ENCODE measurements around the gene FZD1. TPM values are rescaled to one million over a fixed set of nuclear protein-coding genes. Genes with fewer than 3 reads are reported as not detected.

FZD1 gene
- total and polyA plus RNA-seq, 9 donors, result 10.9 to 25.3 (median 18.1) TPM

DNA sequence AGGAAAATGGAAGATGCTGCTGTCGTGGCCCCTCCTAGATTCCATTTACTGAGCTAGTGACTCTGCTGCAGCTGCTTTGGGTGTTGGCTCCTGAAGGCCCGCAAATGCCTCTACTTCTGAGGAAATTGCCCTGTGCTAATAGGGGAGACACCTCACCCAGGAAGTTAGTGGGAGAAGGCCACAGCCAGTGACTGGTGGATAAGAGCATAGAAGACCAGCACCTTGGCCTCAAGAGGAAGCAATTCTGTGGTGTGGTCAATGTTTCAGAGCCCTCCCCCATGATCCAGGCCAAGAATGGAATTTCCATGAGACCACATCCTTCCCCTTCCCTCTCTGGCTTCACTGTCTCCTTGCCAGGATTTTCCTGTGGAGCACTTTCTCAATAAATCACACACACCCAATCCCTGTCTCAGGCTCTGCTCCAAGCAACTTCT lies 25.0 kb upstream of the FZD1 start:
- DNase-seq, result peak; percentile 89
- Histone ChIP-seq H3K36me3 (ENCODE audit: control insufficient read depth, insufficient read depth, low read length) (no peaks in the 10 kb centered on the region), H3K4me3 (ENCODE audit: low read length) (no peak overlapping the region), H3K4me1 (ENCODE audit: control insufficient read depth, insufficient read depth, low read length) (peaks cover 19% of the 10 kb centered on the region), H3K27me3 (ENCODE audit: control insufficient read depth, insufficient read depth, low read length) (no peaks in the 10 kb centered on the region), H3K9me3 (replicated peaks; ENCODE audit: control insufficient read depth, low read depth, low read length) (no peaks in the 10 kb centered on the region), H3K27ac (ENCODE audit: low read length) (peak overlapping the region; percentile 90)
- WGBS (ENCODE audit: insufficient coverage), result 17% methylated on average over 2 of the region's 2 CpGs

DNA sequence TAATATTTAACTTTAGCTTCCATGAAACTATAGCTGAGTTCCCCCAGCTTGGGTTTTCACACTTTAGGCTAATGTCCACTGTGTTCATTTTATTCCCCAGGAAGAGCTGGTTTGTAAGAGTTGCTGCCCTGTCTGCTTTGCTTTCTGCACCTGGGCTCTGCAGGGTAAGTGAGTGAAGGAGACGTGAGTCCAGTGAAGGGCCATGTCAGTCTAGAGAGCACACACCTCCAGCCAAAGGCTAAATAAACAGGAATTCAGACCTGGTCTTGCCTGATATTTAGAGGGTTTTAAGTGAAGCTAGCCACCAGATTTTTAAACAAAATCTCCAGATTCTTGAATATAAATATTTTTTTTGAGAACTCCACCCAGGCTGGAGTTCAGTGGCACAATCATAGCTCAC lies 24.5 kb upstream of the FZD1 start:
- DNase-seq, result peak; percentile 27
- WGBS (ENCODE audit: insufficient coverage), result no CpG with 5 or more reads among the region's 1 CpG
- H3K4me1 ChIP-seq (ENCODE audit: control insufficient read depth, insufficient read depth, low read length), result peaks cover 19% of the 10 kb centered on the region
- H3K36me3 ChIP-seq (ENCODE audit: control insufficient read depth, insufficient read depth, low read length), result no peaks in the 10 kb centered on the region
- H3K9me3 ChIP-seq (replicated peaks; ENCODE audit: control insufficient read depth, low read depth, low read length), result no peaks in the 10 kb centered on the region
- no peak overlapping the region for H3K4me3 ChIP-seq (ENCODE audit: low read length)
- H3K27ac ChIP-seq (ENCODE audit: low read length), result peak overlapping the region; percentile 90
- H3K27me3 ChIP-seq (ENCODE audit: control insufficient read depth, insufficient read depth, low read length), result no peaks in the 10 kb centered on the region

GRCh38 chr7:91240376-91240941 lies 23.8 kb upstream of the FZD1 start:
- H3K9me3 ChIP-seq (replicated peaks; ENCODE audit: control insufficient read depth, low read depth, low read length), result no peaks in the 10 kb centered on the region
- no peaks in the 10 kb centered on the region for H3K27me3 ChIP-seq (ENCODE audit: control insufficient read depth, insufficient read depth, low read length)
- peak; percentile 98 for DNase-seq
- H3K27ac ChIP-seq (ENCODE audit: low read length), result peak overlapping the region; percentile 90
- no peaks in the 10 kb centered on the region for H3K36me3 ChIP-seq (ENCODE audit: control insufficient read depth, insufficient read depth, low read length)
- H3K4me1 ChIP-seq (ENCODE audit: control insufficient read depth, insufficient read depth, low read length), result peaks cover 19% of the 10 kb centered on the region
- no peak overlapping the region for H3K4me3 ChIP-seq (ENCODE audit: low read length)
- no CpG with 5 or more reads among the region's 2 CpGs for WGBS (ENCODE audit: insufficient coverage)

DNA sequence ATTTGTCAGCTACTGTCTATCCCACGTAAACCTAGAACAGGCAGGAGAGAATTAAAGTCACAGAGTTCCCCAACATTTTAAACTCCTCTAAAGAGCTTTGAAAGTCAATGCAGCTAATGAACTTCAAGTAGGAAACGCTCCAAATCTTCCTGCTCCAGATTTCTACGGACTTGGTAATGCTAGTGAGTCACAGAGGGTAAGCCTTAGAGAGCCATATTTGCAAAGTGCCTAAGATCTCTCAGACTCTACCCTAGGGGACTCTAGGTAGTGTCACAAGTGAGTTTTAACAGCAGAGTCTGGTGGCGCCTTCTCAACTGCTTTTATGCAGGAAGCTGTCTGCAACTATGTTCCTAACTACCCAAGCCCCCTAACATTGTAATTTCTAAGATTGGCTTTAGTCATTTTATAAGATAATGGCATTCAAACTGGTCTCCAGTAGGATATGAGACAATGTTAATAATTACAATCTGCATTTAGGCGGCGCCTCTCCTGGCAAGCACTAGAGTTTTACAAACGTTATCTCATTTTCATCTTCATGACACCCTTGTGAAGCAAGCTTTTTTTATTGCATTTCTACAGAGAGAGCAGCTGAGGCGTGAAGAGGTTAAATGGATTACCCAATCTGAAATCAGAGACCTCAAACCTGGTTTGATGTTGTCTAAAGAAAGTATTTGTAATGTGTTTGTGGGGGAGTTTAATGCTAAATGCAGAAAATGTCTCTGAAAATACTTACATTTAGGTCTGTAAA lies 22.0 kb upstream of the FZD1 start:
- DNase-seq, result peak; percentile 51
- no CpG with 5 or more reads among the region's 8 CpGs for WGBS (ENCODE audit: insufficient coverage)

DNA sequence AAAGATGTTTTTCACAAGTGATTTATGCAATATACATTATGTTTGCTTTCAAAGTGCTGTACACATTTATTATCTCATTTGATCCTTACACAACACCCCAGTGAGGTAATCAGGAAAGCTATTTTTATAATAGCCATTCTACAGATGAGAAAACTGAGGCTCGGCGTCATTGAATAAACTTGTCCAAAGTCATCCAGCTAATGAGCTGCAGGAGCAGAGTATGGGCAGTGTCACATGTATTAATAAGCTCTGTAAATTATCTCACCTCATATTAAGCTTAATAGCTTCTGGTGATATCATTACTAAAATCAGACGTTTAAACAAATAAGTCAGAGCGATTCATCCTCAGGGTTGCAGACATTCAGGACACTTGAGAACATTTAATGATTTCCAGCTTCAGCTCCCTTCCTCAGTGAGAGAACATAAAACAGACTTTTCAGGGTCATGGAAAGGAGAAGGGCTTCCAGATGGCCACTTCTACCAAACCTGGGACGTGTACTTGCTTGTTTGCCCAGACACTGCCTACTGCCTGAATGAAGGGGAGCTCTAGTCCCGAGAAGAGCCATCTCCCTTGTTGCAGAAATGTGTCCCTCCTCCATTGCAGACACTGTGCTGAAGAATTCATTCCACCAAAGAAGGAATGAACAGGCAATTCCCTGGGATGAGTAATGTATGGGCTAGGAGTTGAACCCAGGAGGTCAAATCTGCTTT lies 20.5 kb upstream of the FZD1 start:
- Histone ChIP-seq H3K4me3 (ENCODE audit: low read length) (no peak overlapping the region), H3K9me3 (replicated peaks; ENCODE audit: control insufficient read depth, low read depth, low read length) (no peaks in the 10 kb centered on the region), H3K4me1 (ENCODE audit: control insufficient read depth, insufficient read depth, low read length) (peaks cover 19% of the 10 kb centered on the region), H3K36me3 (ENCODE audit: control insufficient read depth, insufficient read depth, low read length) (no peaks in the 10 kb centered on the region), H3K27me3 (ENCODE audit: control insufficient read depth, insufficient read depth, low read length) (no peaks in the 10 kb centered on the region), H3K27ac (ENCODE audit: low read length) (no peak overlapping the region)
- no CpG with 5 or more reads among the region's 6 CpGs for WGBS (ENCODE audit: insufficient coverage)
- DNase-seq, result peak; percentile 78

More for the DNA sequence above, 22.0 kb upstream of the FZD1 start:
- H3K9me3 ChIP-seq (replicated peaks; ENCODE audit: control insufficient read depth, low read depth, low read length), result no peaks in the 10 kb centered on the region
- H3K27ac ChIP-seq (ENCODE audit: low read length), result no peak overlapping the region
- H3K27me3 ChIP-seq (ENCODE audit: control insufficient read depth, insufficient read depth, low read length), result no peaks in the 10 kb centered on the region
- H3K4me1 ChIP-seq (ENCODE audit: control insufficient read depth, insufficient read depth, low read length), result peaks cover 19% of the 10 kb centered on the region
- H3K36me3 ChIP-seq (ENCODE audit: control insufficient read depth, insufficient read depth, low read length), result no peaks in the 10 kb centered on the region
- no peak overlapping the region for H3K4me3 ChIP-seq (ENCODE audit: low read length)

- Histone ChIP-seq H3K4me3 (ENCODE audit: low read length) (no peak overlapping the region), H3K27ac (ENCODE audit: low read length) (no peak overlapping the region), H3K9me3 (replicated peaks; ENCODE audit: control insufficient read depth, low read depth, low read length) (no peaks in the 10 kb centered on the region), H3K4me1 (ENCODE audit: control insufficient read depth, insufficient read depth, low read length) (peaks cover 5% of the 10 kb centered on the region), H3K27me3 (ENCODE audit: control insufficient read depth, insufficient read depth, low read length) (no peaks in the 10 kb centered on the region), H3K36me3 (ENCODE audit: control insufficient read depth, insufficient read depth, low read length) (no peaks in the 10 kb centered on the region)
- DNase-seq, result no peak
Observed at GRCh38 chr7:91247500-91247899, 16.7 kb upstream of the FZD1 start.

DNA sequence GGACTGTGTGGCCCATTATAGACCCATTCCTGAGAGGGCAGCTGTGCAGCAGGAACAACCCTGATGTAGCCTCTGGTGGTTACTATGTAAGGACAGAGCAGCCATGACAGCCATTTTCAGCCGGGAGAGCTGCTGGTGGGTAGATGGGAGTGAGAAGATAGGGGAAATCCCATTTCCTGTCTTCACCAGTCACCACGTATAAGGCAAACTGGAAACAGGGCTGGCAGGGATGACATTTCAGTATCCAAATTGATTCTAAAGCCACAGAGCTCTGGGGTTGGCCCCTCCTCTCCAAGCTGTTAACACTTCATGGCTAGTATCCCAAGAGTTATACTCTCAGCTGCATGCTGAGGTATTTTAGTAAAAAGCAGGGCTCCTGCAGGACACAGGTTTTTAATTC lies 15.2 kb upstream of the FZD1 start:
- WGBS (ENCODE audit: insufficient coverage), result no CpG with 5 or more reads among the region's 2 CpGs

DNA sequence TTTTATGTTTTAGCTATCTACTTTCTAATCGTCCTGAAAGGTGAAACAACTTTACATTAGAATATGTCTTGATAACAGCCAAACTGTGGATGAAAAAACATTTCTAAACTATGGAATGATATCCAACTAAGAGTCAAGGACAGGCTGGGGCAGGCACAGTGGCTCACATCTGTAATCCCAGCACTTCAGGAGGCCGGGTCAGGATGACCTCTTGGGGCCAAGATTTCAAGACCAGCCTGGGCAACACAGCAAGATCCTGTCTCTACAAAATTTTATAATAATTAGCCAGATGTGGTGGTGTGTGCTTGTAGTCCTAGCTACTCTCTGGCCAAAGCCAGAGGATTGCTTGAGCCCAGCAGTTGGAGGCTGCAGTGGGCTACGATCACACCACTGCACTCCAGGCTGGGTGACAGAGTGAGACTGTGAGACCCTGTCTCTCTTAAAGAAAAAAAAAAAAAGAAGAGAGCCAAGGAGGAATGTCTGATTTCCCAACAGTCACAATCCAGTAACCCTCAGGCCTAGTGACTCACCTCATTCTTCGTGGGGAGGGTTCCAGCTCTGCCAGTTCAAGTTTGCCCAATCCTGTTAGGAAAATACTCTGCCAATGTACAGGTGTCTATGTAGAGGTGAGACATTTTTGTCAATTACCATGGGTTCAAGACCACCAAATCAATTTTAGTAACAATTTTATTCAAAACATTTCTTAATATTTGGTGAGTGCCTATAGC lies 14.6 kb upstream of the FZD1 start:
- peaks cover 2% of the 10 kb centered on the region for H3K4me1 ChIP-seq (ENCODE audit: control insufficient read depth, insufficient read depth, low read length)
- H3K36me3 ChIP-seq (ENCODE audit: control insufficient read depth, insufficient read depth, low read length), result no peaks in the 10 kb centered on the region
- no peaks in the 10 kb centered on the region for H3K9me3 ChIP-seq (replicated peaks; ENCODE audit: control insufficient read depth, low read depth, low read length)
- H3K27ac ChIP-seq (ENCODE audit: low read length), result no peak overlapping the region
- DNase-seq, result no peak
- WGBS (ENCODE audit: insufficient coverage), result no CpG with 5 or more reads among the region's 4 CpGs
- no peaks in the 10 kb centered on the region for H3K27me3 ChIP-seq (ENCODE audit: control insufficient read depth, insufficient read depth, low read length)
- no peak overlapping the region for H3K4me3 ChIP-seq (ENCODE audit: low read length)

More for the DNA sequence above, 15.2 kb upstream of the FZD1 start:
- H3K4me3 ChIP-seq (ENCODE audit: low read length), result no peak overlapping the region
- no peaks in the 10 kb centered on the region for H3K36me3 ChIP-seq (ENCODE audit: control insufficient read depth, insufficient read depth, low read length)
- H3K9me3 ChIP-seq (replicated peaks; ENCODE audit: control insufficient read depth, low read depth, low read length), result no peaks in the 10 kb centered on the region
- DNase-seq, result peak; percentile 48
- no peaks in the 10 kb centered on the region for H3K27me3 ChIP-seq (ENCODE audit: control insufficient read depth, insufficient read depth, low read length)
- peaks cover 2% of the 10 kb centered on the region for H3K4me1 ChIP-seq (ENCODE audit: control insufficient read depth, insufficient read depth, low read length)
- no peak overlapping the region for H3K27ac ChIP-seq (ENCODE audit: low read length)

DNA sequence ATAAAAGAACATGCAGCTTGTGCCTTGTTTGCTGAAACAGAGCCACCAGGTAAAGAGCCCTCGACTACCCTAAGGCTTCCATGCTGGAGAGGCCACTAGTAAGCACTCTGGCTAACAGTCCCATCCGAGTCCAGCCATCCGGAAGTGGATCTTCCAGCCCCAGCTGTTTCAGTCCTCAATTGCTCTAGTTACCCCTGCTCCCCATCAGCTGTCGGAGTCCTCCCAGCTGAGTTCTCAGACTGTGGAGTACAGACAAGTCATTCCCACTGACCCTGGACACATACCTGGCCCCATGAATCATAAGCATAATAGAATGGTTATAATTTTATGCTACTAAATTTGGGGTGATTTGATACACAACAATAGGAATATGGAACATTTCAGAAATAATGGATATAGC lies 13.5 kb upstream of the FZD1 start:
- Histone ChIP-seq H3K4me1 (ENCODE audit: control insufficient read depth, insufficient read depth, low read length) (peaks cover 2% of the 10 kb centered on the region), H3K36me3 (ENCODE audit: control insufficient read depth, insufficient read depth, low read length) (no peaks in the 10 kb centered on the region), H3K27me3 (ENCODE audit: control insufficient read depth, insufficient read depth, low read length) (no peaks in the 10 kb centered on the region), H3K4me3 (ENCODE audit: low read length) (no peak overlapping the region), H3K9me3 (replicated peaks; ENCODE audit: control insufficient read depth, low read depth, low read length) (no peaks in the 10 kb centered on the region), H3K27ac (ENCODE audit: low read length) (no peak overlapping the region)
- DNase-seq, result no peak
- WGBS (ENCODE audit: insufficient coverage), result 70% methylated on average over 3 of the region's 4 CpGs

DNA sequence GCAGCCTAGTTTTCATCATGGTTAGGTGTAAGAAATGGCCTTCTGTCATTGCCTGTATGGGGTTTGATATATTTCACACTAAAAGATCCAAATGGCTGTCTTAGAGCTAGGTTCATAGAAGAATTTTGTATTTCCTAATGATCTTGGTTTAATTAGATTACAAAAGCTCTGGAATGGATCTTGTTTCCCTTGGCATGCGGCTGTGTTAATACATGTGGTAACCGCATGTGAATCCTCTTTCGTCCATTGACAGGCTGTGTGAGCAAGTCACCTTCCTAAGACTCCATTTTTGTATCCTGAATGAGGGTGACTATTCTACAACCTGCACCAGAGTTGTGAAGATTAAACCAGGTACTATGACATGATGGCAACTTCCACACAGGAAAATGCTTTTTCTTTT lies 12.4 kb upstream of the FZD1 start:
- H3K36me3 ChIP-seq (ENCODE audit: control insufficient read depth, insufficient read depth, low read length), result no peaks in the 10 kb centered on the region
- no peak overlapping the region for H3K27ac ChIP-seq (ENCODE audit: low read length)
- DNase-seq, result no peak
- H3K9me3 ChIP-seq (replicated peaks; ENCODE audit: control insufficient read depth, low read depth, low read length), result peaks cover 5% of the 10 kb centered on the region
- WGBS (ENCODE audit: insufficient coverage), result no CpG with 5 or more reads among the region's 3 CpGs
- H3K4me1 ChIP-seq (ENCODE audit: control insufficient read depth, insufficient read depth, low read length), result peaks cover 2% of the 10 kb centered on the region
- no peaks in the 10 kb centered on the region for H3K27me3 ChIP-seq (ENCODE audit: control insufficient read depth, insufficient read depth, low read length)
- no peak overlapping the region for H3K4me3 ChIP-seq (ENCODE audit: low read length)
